Measurements from ENCODE around the gene RPUSD4.

GRCh38 chr11:126154691-126155090 is 56.8 kb downstream of the RPUSD4 start:
- TF ChIP-seq EZH2phosphoT487 (IDR thresholded peaks at IDR 0.05; ENCODE audit: borderline replicate concordance, low read depth) (no peak), CTCF (IDR thresholded peaks at IDR 0.05) (no peak), JUND (IDR thresholded peaks at IDR 0.05) (no peak), YY1 (IDR thresholded peaks at IDR 0.05; ENCODE audit: low read depth) (no peak), POLR2AphosphoS5 (IDR thresholded peaks at IDR 0.05; ENCODE audit: low read depth, low read length) (no peak), EP300 (IDR thresholded peaks at IDR 0.05; ENCODE audit: borderline replicate concordance in 1 of 2, low read depth in 1 of 2, low read length in 1 of 2) (no peak), MAX (IDR thresholded peaks at IDR 0.05; ENCODE audit: low read depth) (no peak), TAF1 (IDR thresholded peaks at IDR 0.05; ENCODE audit: borderline replicate concordance, low read depth, low read length) (no peak)

All from SK-N-SH (cell line).